ENCODE measurements around the gene ARHGAP26. TPM values are rescaled to one million over a fixed set of nuclear protein-coding genes. Genes with fewer than 3 reads are reported as not detected.

ARHGAP26 gene
- total and polyA plus RNA-seq, 7 donors = 2.5 to 28.7 (median 12.0) TPM

DNA sequence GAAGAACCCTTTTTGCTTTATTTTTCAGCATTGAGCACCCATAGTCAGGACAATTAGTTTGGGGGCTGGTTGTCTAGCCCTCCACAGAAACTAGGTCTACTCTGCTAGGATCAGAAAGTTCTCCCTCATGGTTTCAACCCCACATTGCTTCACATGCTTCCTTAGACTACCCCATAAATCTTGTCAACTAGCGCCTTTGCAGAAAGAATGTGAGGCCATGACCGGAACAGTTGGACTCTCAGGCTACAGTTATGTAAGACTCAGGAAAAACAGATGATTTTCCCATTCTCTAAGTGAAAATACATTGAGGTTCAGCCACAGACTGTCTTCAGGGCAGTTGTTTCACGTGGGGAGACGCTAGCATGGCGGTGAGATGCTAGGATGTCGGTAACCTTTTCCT lies 377.7 kb downstream of the ARHGAP26 start:
- no peak for DNase-seq
- no peaks in the 10 kb centered on the region for H3K9me3 ChIP-seq
- H3K4me3 ChIP-seq = no peak overlapping the region
- intact Hi-C loops (cut with DNase I) = no loop called here
- H3K27ac ChIP-seq = peak overlapping the region; percentile 34
- H3K27me3 ChIP-seq (ENCODE audit: insufficient read depth in 3 of 3, low read length in 2 of 3) = no peaks in the 10 kb centered on the region
- 53 to 62% (median 55%) methylated on average over 6 of the region's 6 CpGs for WGBS, 3 donors
- ATAC-seq = peak in 3 of 4 donors; percentile 47 to 67 (median 55)
- TF ChIP-seq, protein P1, sequence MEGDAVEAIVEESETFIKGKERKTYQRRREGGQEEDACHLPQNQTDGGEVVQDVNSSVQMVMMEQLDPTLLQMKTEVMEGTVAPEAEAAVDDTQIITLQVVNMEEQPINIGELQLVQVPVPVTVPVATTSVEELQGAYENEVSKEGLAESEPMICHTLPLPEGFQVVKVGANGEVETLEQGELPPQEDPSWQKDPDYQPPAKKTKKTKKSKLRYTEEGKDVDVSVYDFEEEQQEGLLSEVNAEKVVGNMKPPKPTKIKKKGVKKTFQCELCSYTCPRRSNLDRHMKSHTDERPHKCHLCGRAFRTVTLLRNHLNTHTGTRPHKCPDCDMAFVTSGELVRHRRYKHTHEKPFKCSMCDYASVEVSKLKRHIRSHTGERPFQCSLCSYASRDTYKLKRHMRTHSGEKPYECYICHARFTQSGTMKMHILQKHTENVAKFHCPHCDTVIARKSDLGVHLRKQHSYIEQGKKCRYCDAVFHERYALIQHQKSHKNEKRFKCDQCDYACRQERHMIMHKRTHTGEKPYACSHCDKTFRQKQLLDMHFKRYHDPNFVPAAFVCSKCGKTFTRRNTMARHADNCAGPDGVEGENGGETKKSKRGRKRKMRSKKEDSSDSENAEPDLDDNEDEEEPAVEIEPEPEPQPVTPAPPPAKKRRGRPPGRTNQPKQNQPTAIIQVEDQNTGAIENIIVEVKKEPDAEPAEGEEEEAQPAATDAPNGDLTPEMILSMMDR (IDR thresholded peaks at IDR 0.05) = no peak
- H3K36me3 ChIP-seq (ENCODE audit: insufficient read depth in 1 of 2, low read depth in 1 of 2) = peaks cover 0 to 21% of the 10 kb centered on the region in 2 donors
- H3K4me1 ChIP-seq = peaks cover 43% of the 10 kb centered on the region

DNA sequence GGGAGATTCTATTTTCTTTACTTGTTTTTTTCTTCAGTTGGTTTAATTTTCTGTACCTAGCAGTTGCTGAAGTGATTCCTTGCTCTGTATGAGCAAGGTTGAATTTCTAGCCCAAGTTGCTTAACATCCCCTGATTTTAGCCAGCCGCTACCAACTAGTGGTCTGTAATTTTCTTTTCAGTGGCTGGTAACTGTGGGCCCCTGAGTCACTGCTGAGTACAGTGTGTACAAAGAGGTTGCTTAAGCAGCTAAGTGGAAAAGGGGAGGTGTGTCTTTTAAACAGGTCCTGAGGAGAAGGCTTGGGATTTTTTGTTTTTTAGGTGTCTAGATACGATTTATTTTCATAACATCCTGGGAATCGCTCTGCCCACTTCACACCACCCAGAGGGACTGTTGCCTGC lies 378.6 kb downstream of the ARHGAP26 start:
- TF ChIP-seq, protein P1 (IDR thresholded peaks at IDR 0.05) = no peak
- WGBS, 3 donors = 88 to 99% (median 93%) methylated on average over 3 of the region's 3 CpGs
- peak overlapping the region; percentile 38 for H3K27ac ChIP-seq
- ATAC-seq (peak in 3 of 4 donors; percentile 76 to 79 (median 78)), DNase-seq (peak in 1 of 2 donors; percentile 26)
- no peaks in the 10 kb centered on the region for H3K27me3 ChIP-seq (ENCODE audit: insufficient read depth in 3 of 3, low read length in 2 of 3)
- peaks cover 41% of the 10 kb centered on the region for H3K4me1 ChIP-seq
- intact Hi-C loops (cut with DNase I) = no loop called here
- H3K4me3 ChIP-seq = no peak overlapping the region
- no peaks in the 10 kb centered on the region for H3K9me3 ChIP-seq
- H3K36me3 ChIP-seq (ENCODE audit: insufficient read depth in 1 of 2, low read depth in 1 of 2) = peaks cover 0 to 21% of the 10 kb centered on the region in 2 donors

DNA sequence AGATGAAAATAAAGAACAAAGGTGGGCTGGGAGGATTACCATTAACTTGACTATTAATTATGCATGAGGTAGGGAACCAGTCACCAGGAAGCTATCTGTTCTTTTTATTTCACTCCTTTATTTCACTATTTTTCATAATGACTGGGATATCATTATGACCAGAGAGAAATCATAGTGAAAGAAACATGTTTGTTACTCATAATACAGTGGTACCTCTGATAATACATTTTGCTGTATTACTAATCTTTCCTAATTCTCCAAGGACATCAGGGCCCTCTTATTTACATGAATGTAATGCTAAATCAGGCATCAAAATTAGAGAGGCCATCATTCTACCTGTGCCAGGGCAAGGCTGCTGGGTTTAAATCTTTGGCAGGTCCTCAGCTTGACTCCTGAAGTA lies 379.6 kb downstream of the ARHGAP26 start:
- DNase-seq = no peak
- TF ChIP-seq, protein P1 (IDR thresholded peaks at IDR 0.05) = no peak
- Histone ChIP-seq H3K27ac (no peak overlapping the region), H3K4me3 (no peak overlapping the region), H3K4me1 (peaks cover 48% of the 10 kb centered on the region), H3K9me3 (no peaks in the 10 kb centered on the region), H3K36me3 (ENCODE audit: insufficient read depth in 1 of 2, low read depth in 1 of 2) (peaks cover 0 to 21% of the 10 kb centered on the region in 2 donors), H3K27me3 (ENCODE audit: insufficient read depth in 3 of 3, low read length in 2 of 3) (no peaks in the 10 kb centered on the region)
- no peak for ATAC-seq
- intact Hi-C loops (cut with DNase I) = no loop called here

DNA sequence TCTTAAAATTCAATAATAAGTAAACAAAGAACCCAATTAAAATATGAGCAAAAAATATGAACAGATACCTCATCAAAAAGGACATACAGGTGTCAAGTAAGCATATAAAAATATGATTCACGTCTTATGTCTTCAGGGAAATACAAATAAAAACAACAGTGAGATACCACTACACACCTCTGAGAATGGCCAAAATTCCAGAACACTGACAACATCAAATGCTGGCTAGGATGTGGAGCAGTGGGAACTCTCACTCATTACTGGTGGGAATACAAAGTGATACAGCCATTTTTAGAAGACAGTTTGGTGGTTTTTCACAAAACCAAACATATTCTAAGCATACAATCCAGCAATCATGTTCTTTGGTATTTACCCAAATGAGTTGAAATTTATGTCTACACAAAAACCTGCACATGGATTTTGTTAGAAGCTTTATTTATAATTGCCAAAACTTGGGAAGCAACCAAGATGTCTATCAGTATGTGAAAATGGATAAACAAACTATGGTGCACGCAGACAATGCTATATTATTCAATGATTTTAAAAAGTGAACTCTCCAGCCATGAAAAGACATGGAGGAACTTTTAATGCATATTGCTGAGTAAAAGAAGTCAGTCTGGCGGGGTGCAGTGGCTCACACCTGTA lies 381.0 kb downstream of the ARHGAP26 start:
- H3K9me3 ChIP-seq = no peaks in the 10 kb centered on the region
- H3K4me3 ChIP-seq = no peak overlapping the region
- H3K4me1 ChIP-seq = peaks cover 48% of the 10 kb centered on the region
- DNase-seq (no peak), ATAC-seq (no peak)
- H3K36me3 ChIP-seq (ENCODE audit: insufficient read depth in 1 of 2, low read depth in 1 of 2) = peaks cover 0 to 21% of the 10 kb centered on the region in 2 donors
- no peaks in the 10 kb centered on the region for H3K27me3 ChIP-seq (ENCODE audit: insufficient read depth in 3 of 3, low read length in 2 of 3)
- intact Hi-C loops (cut with DNase I) = no loop called here
- 81 to 91% (median 83%) methylated on average over 3 of the region's 3 CpGs for WGBS, 3 donors
- TF ChIP-seq, protein P1 (IDR thresholded peaks at IDR 0.05) = no peak
- H3K27ac ChIP-seq = no peak overlapping the region

DNA sequence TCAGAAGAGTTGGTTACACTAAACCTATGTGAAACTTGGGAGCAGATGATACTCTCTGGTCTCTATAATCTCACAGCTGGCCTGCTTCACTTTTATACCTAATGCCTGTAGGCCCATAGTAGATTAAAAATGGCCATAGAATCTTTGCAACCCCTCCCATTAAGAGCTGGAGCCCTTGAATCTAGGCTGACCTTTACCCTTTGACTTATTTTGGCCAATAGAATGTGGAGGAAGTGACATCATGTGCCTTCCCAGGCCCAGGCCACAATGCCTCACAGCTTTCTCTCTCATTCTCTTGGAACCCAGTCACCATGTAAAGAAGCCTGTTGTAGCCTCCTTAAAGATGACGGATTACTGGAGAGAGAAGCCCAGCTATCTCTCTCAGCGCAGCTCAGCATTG lies 382.3 kb downstream of the ARHGAP26 start:
- 98 to 100% (median 98%) methylated on average over 2 of the region's 2 CpGs for WGBS, 3 donors
- H3K4me1 ChIP-seq = peaks cover 41% of the 10 kb centered on the region

More for the DNA sequence above, 382.3 kb downstream of the ARHGAP26 start:
- ATAC-seq (no peak), DNase-seq (no peak)
- Histone ChIP-seq H3K9me3 (no peaks in the 10 kb centered on the region), H3K4me3 (no peak overlapping the region), H3K27ac (peak overlapping the region; percentile 56), H3K27me3 (ENCODE audit: insufficient read depth in 3 of 3, low read length in 2 of 3) (no peaks in the 10 kb centered on the region), H3K36me3 (ENCODE audit: insufficient read depth in 1 of 2, low read depth in 1 of 2) (peaks cover 0 to 21% of the 10 kb centered on the region in 2 donors)
- TF ChIP-seq, protein P1 (IDR thresholded peaks at IDR 0.05) = no peak
- intact Hi-C loops (cut with DNase I) = no loop called here
